Measurements from ENCODE around the gene NCOR1. TPM values are rescaled to one million over a fixed set of nuclear protein-coding genes. Genes with fewer than 3 reads are reported as not detected.
A peak's percentile ranks its signal among the peaks of the same experiment; 100 is the strongest.
"Not testable (repeated sequence)": the region's sequence is repeated elsewhere in the genome, so short reads cannot be mapped to it uniquely, and the experiment has no call there.

The NCOR1 gene
- total RNA-seq, 2 experiments from 2014 or later = 122 to 131 TPM

- peak overlapping the region; percentile 21 for H3K27ac Mint-ChIP-seq
- H3K36me3 Mint-ChIP-seq = peaks cover 18% of the 10 kb centered on the region
Measured at GRCh38 chr17:16066125-16066524, 149.2 kb downstream of the NCOR1 start.

GRCh38 chr17:16061631-16062030, 153.7 kb downstream of the NCOR1 start:
- Mint-ChIP-seq H3K9me3 (no peaks in the 10 kb centered on the region), H3K27ac (no peak overlapping the region), H3K4me3 (no peak overlapping the region), H3K4me1 (peaks cover 4% of the 10 kb centered on the region), H3K27me3 (no peaks in the 10 kb centered on the region), H3K36me3 (peaks cover 11% of the 10 kb centered on the region)
- DNase-seq = no peak

More at GRCh38 chr17:16066125-16066524, 149.2 kb downstream of the NCOR1 start:
- Mint-ChIP-seq H3K4me3 (no peak overlapping the region), H3K4me1 (peaks cover 12% of the 10 kb centered on the region), H3K27me3 (no peaks in the 10 kb centered on the region), H3K9me3 (no peaks in the 10 kb centered on the region)
- DNase-seq = no peak

- not testable (repeated sequence) for H3K4me3 Mint-ChIP-seq, H3K9me3 Mint-ChIP-seq, H3K4me1 Mint-ChIP-seq, DNase-seq, H3K27me3 Mint-ChIP-seq, H3K27ac Mint-ChIP-seq
- peaks cover 43% of the 10 kb centered on the region for H3K36me3 Mint-ChIP-seq
Measured at GRCh38 chr17:16055139-16055538, 160.2 kb downstream of the NCOR1 start.

- Mint-ChIP-seq H3K27me3 (no peaks in the 10 kb centered on the region), H3K4me1 (peaks cover 2% of the 10 kb centered on the region), H3K9me3 (no peaks in the 10 kb centered on the region), H3K27ac (peak overlapping the region; percentile 3), H3K36me3 (peaks cover 45% of the 10 kb centered on the region), H3K4me3 (no peak overlapping the region)
- DNase-seq = no peak
Measured at GRCh38 chr17:16052486-16052885, 162.8 kb downstream of the NCOR1 start.

GRCh38 chr17:16050844-16051243, 164.5 kb downstream of the NCOR1 start:
- Mint-ChIP-seq H3K36me3 (peaks cover 53% of the 10 kb centered on the region), H3K4me1 (peaks cover 5% of the 10 kb centered on the region), H3K4me3 (no peak overlapping the region), H3K27me3 (no peaks in the 10 kb centered on the region), H3K9me3 (no peaks in the 10 kb centered on the region), H3K27ac (no peak overlapping the region)
- no peak for DNase-seq

GRCh38 chr17:16048811-16049449, 166.4 kb downstream of the NCOR1 start:
- DNase-seq = no peak
- H3K36me3 Mint-ChIP-seq = peaks cover 44% of the 10 kb centered on the region
- no peaks in the 10 kb centered on the region for H3K9me3 Mint-ChIP-seq
- H3K4me3 Mint-ChIP-seq = no peak overlapping the region
- no peak overlapping the region for H3K27ac Mint-ChIP-seq
- H3K27me3 Mint-ChIP-seq = no peaks in the 10 kb centered on the region
- peaks cover 4% of the 10 kb centered on the region for H3K4me1 Mint-ChIP-seq

- DNase-seq = no peak
- Mint-ChIP-seq H3K4me3 (no peak overlapping the region), H3K36me3 (peaks cover 41% of the 10 kb centered on the region), H3K9me3 (no peaks in the 10 kb centered on the region), H3K27me3 (no peaks in the 10 kb centered on the region), H3K27ac (peak overlapping the region; percentile 44), H3K4me1 (peaks cover 5% of the 10 kb centered on the region)
Measured at GRCh38 chr17:16046966-16047365, 168.4 kb downstream of the NCOR1 start.

- Mint-ChIP-seq H3K36me3 (peaks cover 46% of the 10 kb centered on the region), H3K27ac (no peak overlapping the region), H3K9me3 (no peaks in the 10 kb centered on the region), H3K4me3 (no peak overlapping the region), H3K4me1 (peaks cover 5% of the 10 kb centered on the region), H3K27me3 (no peaks in the 10 kb centered on the region)
- DNase-seq = no peak
Measured at GRCh38 chr17:16044487-16044886, 170.8 kb downstream of the NCOR1 start.

- DNase-seq = no peak
- Mint-ChIP-seq H3K27ac (no peak overlapping the region), H3K4me1 (peaks cover 7% of the 10 kb centered on the region), H3K9me3 (no peaks in the 10 kb centered on the region), H3K36me3 (peaks cover 51% of the 10 kb centered on the region), H3K4me3 (no peak overlapping the region), H3K27me3 (no peaks in the 10 kb centered on the region)
Measured at GRCh38 chr17:16040710-16041251, 174.6 kb downstream of the NCOR1 start.

- no peak overlapping the region for H3K4me3 Mint-ChIP-seq
Measured at GRCh38 chr17:16037636-16038035, 177.7 kb downstream of the NCOR1 start.

GRCh38 chr17:16036261-16036660, 179.1 kb downstream of the NCOR1 start:
- peak overlapping the region; percentile 54 for H3K27ac Mint-ChIP-seq
- H3K27me3 Mint-ChIP-seq = no peaks in the 10 kb centered on the region
- no peak overlapping the region for H3K4me3 Mint-ChIP-seq
- H3K36me3 Mint-ChIP-seq = peaks cover 50% of the 10 kb centered on the region
- H3K4me1 Mint-ChIP-seq = peaks cover 13% of the 10 kb centered on the region
- H3K9me3 Mint-ChIP-seq = no peaks in the 10 kb centered on the region
- no peak for DNase-seq

More at GRCh38 chr17:16037636-16038035, 177.7 kb downstream of the NCOR1 start:
- H3K4me1 Mint-ChIP-seq = peaks cover 13% of the 10 kb centered on the region
- H3K27ac Mint-ChIP-seq = peak overlapping the region; percentile 66
- H3K27me3 Mint-ChIP-seq = no peaks in the 10 kb centered on the region
- peaks cover 50% of the 10 kb centered on the region for H3K36me3 Mint-ChIP-seq
- no peaks in the 10 kb centered on the region for H3K9me3 Mint-ChIP-seq
- DNase-seq = no peak

GRCh38 chr17:16033729-16034349, 181.5 kb downstream of the NCOR1 start:
- no peaks in the 10 kb centered on the region for H3K27me3 Mint-ChIP-seq
- no peaks in the 10 kb centered on the region for H3K9me3 Mint-ChIP-seq
- peaks cover 21% of the 10 kb centered on the region for H3K4me1 Mint-ChIP-seq
- H3K4me3 Mint-ChIP-seq = no peak overlapping the region
- peak overlapping the region; percentile 32 for H3K27ac Mint-ChIP-seq
- H3K36me3 Mint-ChIP-seq = peaks cover 51% of the 10 kb centered on the region
- DNase-seq = no peak

GRCh38 chr17:16027708-16028584, 187.4 kb downstream of the NCOR1 start:
- Mint-ChIP-seq H3K4me1 (peaks cover 36% of the 10 kb centered on the region), H3K27ac (peak overlapping the region; percentile 99), H3K9me3 (no peaks in the 10 kb centered on the region), H3K27me3 (no peaks in the 10 kb centered on the region), H3K36me3 (peaks cover 66% of the 10 kb centered on the region), H3K4me3 (peak overlapping the region; percentile 67)
- peak; percentile 58 for DNase-seq

GRCh38 chr17:16026895-16027294, 188.4 kb downstream of the NCOR1 start:
- H3K36me3 Mint-ChIP-seq = peaks cover 64% of the 10 kb centered on the region
- no peaks in the 10 kb centered on the region for H3K27me3 Mint-ChIP-seq
- H3K27ac Mint-ChIP-seq = peak overlapping the region; percentile 99
- no peak overlapping the region for H3K4me3 Mint-ChIP-seq
- DNase-seq = no peak
- H3K9me3 Mint-ChIP-seq = no peaks in the 10 kb centered on the region
- peaks cover 41% of the 10 kb centered on the region for H3K4me1 Mint-ChIP-seq

GRCh38 chr17:16025202-16025601, 190.1 kb downstream of the NCOR1 start:
- Mint-ChIP-seq H3K4me1 (peaks cover 48% of the 10 kb centered on the region), H3K27ac (peak overlapping the region; percentile 70), H3K4me3 (no peak overlapping the region), H3K9me3 (no peaks in the 10 kb centered on the region), H3K36me3 (peaks cover 73% of the 10 kb centered on the region), H3K27me3 (no peaks in the 10 kb centered on the region)
- no peak for DNase-seq
